NK-92 (cell line): ENCODE results near the gene DPP7.

Experiments
- DNase-seq: peaks from one replicate; lab custom pipeline; 2025; ENCODE audit not compliant: unreplicated experiment; lab: John Stamatoyannopoulos, UW

DPP7 gene

DNA sequence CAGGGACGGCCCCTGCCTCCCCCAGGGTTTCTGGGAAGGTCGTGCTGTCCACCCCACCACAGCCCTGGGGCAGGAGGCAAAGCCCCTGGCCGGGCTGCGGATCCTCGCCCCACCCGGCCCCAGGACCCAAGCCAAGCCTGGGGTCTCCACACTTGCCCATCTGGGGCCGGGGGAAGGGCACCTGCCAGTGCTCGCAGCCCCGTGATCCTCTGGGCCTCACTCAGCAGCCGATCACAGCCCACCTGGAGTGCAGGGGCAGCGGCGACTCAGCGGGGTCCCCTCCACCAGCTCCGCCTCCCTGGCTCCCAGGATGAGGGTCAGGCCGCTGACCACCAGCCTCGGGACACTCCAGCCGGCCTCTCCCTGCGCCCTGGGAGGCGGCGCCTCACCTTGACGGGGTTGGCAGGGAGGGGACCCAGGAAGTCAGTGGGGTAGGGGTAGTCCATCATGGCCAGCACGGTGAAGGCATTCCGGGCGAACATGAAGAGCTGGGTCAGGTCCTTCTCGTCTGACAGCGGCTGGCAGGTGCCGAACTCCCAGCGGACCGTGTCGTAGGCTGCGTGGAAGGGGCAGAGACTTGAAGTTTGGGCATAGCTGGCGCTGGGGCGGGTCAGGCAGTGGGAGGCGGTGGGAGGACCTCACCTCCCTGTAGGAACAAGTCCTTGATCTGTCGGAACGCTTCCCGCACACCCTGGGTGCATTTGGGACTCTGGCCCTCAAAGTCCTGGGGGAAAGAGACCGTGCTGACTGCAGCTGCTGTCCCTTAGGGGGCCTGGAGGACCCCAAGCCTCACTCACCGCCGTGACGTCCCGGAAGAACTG, 1.8 kb downstream of the DPP7 start:
- DNase-seq, result no peak

DNA sequence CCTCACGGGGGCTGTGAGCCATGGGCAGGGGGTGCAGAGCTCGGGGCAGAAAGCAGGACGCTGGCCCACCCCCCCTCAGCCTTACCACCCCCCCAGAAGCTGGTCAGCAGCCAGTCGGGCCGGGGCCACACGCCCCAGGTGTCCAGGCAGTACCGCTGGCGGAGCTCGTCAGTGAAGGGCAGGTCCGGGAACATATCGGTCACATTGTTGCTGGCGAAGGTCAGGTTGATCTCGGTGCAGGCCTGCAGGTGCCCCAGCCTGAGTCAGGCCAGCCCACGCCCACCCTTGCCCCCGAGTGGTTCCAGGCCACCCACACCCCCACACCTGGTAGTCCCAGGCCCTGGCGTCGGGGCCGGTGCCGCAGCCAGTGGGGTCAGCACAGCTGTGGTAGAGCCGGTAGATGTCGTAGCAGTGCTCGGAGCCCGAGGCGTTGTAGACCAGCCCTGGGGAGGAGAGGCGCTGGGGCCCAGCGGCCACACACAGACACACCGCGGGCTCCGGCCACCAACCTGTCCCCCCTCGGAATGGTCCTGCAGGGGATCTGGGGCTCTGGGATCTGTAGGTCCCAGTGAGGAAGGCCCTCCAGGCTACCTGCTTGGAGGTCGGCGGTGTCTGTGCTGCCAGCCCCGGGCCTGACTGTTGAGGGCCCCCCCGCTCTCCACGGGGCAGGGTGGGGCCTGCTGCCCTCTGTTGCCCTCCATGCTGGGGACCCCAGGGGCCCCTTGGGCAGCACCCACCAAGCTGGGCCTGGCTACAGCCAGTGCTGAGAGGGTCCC, 2.6 kb downstream of the DPP7 start:
- DNase-seq, result no peak

DNA sequence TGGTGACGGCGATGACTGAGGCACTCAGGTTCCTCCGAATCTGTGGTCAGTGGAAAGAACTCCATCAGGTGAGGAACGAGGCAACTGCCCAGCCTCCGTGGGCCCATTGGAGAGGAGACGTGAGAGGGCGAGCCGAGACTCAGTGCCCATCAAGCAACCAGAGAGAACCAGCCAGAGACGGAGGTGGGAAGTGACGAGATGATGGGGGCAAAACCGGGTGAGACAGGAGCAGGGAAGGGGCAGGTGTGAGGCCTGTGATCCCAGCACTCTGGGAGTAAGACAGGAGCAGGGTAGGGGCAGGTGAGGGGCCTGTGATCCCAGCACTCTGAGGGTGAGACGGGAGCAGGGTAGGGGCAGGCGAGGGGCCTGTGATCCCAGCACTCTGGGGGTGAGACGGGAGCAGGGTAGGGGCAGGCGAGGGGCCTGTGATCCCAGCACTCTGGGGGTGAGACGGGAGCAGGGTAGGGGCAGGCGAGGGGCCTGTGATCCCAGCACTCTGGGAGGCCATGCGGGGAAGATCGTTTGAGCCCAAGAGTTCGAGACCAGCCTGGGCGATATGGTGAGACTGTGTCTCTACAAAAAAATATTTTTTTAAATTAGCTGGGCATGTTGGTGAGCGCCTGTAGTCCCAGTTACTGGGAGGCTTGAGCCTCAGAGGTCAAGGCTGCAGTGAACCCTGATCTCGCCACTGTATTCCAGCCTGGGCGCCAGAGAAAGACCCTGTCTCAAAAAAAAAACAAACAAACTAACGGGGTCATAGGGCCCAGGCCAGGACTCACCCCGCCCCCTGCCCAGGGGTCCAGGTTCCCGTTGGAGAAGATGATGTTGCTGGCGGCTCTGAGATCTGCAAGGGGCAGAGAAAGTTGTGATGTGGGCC, 3.4 kb downstream of the DPP7 start:
- no peak for DNase-seq

DNA sequence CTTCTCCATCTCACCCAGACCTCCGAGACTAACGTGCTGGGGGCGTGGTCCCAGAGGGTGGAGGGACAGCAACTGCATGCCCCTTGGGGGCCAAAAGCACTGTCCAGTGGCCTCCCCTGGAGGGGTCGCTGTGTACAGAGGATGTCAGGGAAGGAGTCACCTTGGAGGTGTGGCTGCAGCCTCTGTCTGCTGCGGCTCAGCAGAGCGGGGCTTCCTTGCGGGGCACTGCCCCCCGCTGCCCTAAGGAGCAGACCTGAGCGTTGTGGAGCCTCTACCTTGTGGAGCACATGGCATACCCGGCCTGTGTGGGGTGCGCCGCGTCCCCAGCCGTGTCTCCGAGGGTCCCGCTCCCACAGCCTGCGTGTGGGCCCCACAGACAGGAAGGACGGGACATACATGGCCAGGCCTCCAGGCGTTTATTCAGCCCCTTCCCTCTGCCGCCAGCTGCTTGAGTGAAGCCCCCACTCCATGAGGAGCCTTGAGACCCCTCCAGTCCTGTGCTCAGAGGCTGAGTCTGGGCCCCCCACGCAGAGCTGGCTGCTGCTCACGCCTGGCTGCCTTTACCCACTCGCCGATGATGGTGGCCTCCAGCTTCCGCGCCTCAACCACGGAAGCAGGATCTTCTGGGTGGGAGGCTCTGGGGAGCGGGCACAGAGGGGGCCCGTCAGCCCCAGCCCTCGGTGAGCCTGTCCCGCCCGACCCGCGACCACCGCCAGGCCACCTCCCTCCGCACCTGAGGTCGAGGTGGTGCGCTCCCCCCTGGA, 4.2 kb downstream of the DPP7 start:
- DNase-seq, result no peak

DNA sequence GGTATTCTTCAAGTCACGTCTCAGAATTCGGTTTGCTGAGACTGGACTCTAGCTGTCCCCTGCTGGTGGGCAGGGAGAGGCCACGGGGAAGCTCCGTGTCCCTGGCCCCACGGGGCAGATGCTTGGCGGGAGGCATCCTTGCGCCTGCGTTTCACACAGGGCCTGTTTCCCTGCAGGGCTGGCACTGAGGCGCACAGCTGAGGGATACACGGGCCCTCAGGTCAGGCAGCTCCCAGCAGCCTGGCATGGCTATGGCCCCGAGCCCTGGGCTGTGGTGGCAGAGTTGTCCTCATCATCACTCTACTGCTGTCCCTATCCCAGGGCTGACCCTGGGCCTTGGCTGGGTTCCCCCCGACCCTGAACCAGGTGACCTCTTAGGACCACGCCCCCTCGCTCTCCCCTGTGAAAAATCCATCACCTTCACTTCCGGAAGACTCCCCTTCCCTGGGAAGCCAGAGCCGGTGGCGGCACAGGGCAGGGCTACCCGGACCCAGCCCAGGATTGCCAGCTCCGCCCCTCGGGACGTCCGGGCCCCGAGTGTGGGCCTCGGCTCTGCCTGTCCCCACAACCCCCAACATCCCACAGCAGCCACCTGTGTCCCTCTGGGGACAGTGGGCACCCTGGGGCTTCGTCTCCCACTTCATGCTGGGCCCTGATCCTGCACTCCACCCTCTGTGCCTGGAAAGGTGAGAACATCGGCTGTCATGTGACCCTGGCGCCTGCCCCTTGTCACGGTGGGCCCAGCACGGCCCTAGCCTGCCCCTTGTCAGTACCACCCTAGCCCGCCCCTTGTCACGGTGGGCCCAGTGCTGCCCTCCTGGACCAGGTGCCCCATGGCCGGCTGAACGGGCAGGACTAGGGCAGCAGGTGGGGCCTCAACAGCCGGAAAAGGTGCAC, 5.0 kb downstream of the DPP7 start:
- DNase-seq, result no peak

DNA sequence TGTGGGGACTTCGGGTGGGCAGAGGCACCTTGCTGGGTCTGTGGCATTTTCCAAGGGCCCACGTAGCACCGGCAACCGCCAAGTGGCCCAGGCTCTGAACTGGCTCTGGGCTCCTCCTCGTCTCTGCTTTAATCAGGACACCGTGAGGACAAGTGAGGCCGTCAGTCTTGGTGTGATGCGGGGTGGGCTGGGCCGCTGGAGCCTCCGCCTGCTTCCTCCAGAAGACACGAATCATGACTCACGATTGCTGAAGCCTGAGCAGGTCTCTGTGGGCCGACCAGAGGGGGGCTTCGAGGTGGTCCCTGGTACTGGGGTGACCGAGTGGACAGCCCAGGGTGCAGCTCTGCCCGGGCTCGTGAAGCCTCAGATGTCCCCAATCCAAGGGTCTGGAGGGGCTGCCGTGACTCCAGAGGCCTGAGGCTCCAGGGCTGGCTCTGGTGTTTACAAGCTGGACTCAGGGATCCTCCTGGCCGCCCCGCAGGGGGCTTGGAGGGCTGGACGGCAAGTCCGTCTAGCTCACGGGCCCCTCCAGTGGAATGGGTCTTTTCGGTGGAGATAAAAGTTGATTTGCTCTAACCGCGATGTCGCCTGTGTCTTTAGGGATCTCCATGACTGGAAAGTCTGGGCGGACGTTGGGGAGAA, 5.8 kb downstream of the DPP7 start:
- DNase-seq, result no peak

DNA sequence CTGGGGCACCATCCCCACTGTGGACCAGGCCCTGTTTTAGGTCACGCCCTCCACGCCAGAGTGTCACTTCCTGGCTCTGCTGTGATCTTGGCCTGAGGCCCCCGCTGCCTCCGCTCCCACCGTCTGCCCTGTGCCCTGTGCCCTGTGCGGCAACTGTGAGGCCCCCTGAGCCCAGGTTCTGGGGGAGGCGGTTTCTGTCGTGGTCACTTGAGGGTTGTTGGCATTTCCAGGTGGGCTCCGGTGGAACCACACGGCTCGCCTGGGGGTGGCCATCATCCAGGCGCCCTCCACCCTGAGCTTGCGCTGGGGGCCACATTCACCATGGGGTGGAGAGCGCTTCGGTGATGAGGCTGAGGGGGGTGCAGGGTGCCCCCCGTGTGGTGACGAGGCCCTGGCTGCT, 6.6 kb downstream of the DPP7 start:
- no peak for DNase-seq

DNA sequence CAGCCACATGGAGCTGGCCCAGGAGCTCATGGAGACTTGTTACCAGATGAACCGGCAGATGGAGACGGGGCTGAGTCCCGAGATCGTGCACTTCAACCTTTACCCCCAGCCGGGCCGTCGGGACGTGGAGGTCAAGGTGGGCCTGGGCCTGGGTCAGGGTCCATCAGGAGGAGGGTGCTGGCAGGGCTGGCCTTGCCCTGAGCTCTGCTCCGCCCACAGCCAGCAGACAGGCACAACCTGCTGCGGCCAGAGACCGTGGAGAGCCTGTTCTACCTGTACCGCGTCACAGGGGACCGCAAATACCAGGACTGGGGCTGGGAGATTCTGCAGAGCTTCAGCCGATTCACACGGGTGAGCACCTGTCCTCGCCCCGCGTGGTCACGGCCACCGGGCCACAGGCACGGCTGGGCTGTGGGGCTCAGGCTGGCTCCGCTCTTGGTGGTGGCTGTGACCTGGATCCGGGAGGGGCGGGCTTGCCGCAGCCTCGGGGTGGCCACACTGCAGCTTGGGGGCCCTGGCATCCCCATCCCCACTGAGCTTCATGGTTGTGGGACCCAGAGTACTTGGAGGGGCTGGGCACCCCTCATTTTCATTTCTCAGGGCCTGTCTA, 7.1 kb downstream of the DPP7 start:
- DNase-seq, result no peak

DNA sequence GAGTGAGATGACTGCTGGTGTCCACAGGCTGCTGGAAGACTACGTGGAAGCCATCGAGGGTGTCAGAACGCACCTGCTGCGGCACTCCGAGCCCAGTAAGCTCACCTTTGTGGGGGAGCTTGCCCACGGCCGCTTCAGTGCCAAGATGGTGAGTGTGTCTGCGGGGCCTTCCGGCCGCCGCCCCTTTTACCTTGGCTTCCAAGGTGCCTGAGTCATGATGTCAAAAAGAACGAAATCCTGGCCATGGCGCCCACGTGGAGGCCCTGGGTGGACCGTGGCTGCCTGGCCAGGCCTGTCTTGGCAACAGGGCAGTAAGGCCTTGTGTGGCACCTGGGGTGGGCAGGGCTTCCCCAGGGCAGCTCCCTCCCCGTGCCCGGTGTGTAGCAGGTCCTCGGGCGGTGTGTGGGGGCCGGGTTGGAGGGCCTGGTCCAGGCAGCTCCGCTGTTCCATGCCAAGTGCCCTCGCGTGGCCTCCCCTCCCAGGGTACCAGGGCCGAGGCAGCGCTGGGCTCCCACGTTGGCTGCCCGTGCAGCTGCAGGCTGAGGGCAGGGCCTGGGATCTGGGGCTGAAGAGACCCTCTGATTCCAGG, 7.8 kb downstream of the DPP7 start:
- no peak for DNase-seq

DNA sequence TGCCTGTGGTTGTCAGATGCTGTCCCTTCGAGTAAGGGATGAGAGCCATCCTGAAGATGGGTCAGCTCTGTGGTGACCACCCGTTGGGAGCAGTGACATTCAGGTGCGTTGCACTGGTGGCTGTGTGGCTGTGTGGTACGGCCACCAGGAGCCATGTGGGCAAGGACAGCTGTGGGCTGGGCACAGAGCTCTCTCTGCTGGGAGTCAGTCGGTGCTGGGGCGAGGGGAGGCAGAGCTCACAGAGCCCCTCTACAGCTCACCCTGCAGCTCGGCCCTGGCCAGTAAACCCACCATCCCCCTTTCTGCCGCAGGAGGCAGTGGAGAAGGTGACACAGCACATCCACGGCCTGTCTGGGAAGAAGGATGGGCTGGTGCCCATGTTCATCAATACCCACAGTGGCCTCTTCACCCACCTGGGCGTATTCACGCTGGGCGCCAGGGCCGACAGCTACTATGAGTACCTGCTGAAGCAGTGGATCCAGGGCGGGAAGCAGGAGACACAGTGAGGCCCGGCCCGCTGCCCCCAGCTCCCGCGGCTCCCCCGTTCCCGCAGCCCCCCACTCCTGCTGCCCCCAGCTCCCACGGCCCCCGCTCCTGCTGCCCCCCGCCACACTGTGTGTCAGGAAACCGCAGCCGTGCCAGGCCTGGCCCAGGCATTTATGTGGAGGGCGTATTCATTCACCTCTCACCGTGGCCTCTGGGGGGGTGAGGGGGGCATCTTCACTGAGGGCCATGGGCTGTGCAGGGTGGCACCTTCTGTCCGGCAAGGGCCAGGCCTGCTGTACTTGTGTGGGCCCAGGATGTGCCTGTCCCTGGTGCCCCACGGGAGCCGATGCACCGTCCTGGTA, 8.5 kb downstream of the DPP7 start:
- DNase-seq, result no peak

DNA sequence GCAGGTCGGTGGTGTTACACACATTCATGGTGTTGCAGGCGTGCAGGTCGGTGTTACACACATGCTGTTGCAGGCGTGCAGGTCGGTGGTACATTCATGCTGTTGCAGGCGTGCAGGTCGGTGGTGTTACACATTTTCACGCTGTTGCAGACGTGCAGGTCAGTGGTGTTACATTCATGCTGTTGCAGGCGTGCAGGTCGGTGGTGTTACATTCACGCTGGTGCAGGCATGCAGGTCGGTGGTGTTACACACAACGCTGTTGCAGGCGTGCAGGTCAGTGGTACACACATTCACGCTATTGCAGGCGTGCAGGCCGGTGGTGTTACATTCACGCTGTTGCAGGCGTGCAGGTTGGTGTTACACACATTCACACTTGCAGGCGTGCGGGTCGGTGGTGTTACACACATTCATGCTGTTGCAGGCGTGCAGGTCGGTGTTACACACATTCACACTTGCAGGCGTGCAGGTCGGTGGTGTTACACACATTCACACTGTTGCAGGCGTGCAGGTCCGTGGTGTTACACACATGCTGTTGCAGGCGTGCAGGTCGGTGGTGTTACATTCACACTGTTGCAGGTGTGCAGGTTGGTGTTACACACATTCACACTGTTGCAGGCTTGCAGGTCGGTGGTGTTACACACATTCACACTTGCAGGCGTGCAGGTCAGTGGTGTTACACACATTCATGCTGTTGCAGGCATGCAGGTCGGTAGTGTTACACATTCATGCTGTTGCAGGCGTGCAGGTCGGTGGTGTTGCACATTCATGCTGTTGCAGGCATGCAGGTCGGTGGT, 11.1 kb downstream of the DPP7 start:
- DNase-seq, result no peak

DNA sequence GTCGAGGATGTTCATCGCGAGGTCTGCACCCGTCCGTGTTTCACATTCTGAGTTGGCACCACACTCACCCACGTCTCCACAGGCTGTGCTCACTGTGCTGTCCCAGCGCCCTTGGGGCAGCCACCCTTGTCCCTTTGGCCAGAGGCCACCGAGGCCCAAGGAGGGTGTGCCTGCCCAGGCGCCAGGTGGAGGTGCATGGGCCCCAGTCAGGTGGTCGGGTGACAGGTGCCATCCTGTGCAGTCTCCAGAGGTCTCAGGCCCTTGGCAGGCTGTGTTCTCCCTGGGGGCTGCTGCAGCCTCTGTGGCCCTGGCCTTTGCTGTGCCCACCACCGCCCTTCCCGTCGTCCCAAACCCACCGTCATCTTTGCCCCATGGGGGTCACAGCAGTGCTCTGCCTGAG, 15.3 kb downstream of the DPP7 start:
- no peak for DNase-seq

DNA sequence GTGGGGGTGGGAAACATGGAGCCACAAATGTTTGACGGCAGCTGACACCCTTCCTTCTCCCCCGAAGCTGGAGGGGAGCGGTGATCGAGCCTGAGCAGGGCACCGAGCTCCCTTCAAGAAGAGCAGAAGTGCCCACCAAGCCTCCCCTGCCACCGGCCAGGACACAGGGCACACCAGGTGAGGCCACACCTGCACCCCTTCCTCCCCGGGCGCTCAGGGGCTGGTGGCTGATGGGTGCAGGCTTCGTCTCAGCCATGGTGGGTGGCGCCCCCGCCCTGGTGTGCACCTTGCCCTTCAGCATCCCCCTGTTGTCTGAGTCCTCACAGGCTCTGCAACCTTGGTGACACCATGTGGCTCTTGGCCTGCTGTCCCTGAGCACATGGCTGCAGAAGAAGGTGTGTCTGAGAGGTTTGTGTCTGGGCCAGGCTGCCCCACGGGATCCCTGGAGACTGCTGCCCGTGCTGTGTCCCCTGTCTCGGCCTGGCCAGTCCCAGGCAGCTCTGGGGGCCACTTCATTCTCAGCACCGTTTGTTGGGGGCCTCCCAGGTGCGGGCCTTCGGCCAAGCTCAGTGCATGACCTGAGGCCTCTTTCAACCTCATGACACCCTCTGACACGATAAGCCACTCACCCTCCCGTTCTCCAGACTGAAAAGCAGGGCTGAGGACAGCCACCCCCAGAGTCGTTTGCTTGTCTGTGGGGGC, 16.6 kb downstream of the DPP7 start:
- DNase-seq, result no peak

DNA sequence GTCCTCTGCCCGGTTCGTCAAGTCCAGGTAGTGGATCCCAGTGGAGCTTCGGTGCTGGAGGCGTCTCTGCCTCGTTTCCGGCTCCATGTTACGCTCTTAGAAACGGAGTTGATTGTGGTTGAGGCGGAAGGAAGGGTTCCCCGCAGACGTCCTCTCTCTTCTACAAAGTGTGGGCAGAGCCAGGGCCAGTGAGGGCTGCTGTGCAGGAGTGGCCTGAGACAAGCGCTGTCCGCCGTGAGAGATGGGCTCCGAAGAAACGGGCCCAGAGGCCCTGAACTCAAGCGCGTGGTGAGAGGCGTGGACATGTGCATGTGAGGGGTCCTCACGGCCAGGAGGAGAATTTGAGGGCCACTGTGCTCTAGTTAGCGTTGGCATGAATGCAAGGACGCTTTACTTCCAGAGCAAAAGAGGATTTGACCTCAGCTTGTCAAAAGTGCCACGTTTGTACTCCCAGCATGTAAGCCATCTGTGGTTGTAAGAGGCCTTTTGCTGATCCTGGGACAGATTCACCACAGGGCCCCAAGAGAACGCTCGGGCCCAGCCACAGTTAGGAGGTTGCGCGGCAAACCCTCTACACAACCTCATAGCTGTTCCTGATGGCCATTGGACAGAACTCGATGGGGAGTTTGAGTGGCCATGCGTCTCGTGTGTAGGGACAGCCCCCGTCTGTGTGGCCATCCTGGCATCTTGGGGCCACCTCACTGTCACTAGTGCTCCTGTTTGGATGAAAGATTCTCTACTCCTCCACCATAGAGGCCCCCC, 17.6 kb downstream of the DPP7 start:
- no peak for DNase-seq
